ENCODE results near the gene GATAD2A. TPM values are rescaled to one million over a fixed set of nuclear protein-coding genes. Genes with fewer than 3 reads are reported as not detected.

Gene GATAD2A
- total and polyA plus RNA-seq, 2 of the 13 experiments (the other 11 are each of a cell fraction or from before 2014, with no cell fraction given) = 16.8 to 28.6 TPM

DNA sequence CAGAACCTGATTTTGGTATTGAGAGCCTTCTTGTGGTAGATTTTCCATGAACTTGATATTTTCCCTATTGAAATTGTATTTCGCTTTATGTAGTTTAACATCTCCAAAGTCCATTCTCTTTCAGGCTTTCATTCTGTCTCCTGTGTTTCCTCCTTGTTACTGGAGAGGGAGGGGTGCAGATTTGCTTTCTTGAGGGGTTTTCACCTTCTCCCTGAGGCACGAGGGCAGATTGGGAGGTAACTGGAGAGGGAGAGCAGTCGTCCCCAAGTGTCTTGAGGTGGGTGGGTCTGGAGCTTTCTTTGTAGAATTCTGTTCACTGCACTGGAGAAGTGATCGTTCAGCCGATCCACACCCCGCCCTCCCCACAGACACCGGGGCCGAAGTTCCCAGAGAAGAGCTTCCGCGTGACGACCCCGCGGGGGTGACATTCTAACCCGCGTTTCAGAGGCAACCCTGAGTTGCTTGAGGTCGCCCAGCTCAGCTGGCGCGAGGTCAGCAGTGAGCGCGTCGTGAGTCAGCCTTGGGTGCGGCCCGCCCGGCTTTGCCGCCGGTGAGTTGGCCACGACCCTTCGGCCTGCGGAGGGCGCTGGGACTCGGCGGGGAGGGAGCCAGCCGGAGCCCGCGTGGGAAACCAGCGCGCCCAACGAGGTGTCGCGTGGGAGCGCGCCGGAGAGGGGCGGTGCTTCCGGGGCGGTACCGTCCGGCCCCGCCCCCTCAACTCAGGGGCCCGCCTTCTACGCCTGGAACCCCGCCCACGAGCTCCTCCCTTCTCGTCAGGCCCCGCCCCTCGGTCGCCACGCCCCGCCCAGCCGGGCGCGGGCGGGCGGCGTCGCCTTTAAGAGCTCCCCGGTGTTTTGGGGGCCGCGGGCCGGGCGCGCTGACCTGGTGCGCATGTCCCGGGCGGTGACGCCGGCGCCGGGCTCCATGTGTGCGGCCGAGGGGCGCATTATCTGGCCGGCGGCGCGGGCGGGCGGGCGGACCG lies at the start of gene GATAD2A (continued):
- TF ChIP-seq, protein P1, sequence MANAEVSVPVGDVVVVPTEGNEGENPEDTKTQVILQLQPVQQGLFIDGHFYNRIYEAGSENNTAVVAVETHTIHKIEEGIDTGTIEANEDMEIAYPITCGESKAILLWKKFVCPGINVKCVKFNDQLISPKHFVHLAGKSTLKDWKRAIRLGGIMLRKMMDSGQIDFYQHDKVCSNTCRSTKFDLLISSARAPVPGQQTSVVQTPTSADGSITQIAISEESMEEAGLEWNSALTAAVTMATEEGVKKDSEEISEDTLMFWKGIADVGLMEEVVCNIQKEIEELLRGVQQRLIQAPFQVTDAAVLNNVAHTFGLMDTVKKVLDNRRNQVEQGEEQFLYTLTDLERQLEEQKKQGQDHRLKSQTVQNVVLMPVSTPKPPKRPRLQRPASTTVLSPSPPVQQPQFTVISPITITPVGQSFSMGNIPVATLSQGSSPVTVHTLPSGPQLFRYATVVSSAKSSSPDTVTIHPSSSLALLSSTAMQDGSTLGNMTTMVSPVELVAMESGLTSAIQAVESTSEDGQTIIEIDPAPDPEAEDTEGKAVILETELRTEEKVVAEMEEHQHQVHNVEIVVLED (CRISPR knock-in tag; IDR thresholded peaks at IDR 0.05; ENCODE audit: borderline replicate concordance) = peak; percentile 71; the same call in 1 of the 2 replicates
- TF ChIP-seq, protein P2, sequence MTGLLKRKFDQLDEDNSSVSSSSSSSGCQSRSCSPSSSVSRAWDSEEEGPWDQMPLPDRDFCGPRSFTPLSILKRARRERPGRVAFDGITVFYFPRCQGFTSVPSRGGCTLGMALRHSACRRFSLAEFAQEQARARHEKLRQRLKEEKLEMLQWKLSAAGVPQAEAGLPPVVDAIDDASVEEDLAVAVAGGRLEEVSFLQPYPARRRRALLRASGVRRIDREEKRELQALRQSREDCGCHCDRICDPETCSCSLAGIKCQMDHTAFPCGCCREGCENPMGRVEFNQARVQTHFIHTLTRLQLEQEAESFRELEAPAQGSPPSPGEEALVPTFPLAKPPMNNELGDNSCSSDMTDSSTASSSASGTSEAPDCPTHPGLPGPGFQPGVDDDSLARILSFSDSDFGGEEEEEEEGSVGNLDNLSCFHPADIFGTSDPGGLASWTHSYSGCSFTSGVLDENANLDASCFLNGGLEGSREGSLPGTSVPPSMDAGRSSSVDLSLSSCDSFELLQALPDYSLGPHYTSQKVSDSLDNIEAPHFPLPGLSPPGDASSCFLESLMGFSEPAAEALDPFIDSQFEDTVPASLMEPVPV (CRISPR knock-in tag; IDR thresholded peaks at IDR 0.05) = peak; percentile 96
- TF ChIP-seq, protein P3, sequence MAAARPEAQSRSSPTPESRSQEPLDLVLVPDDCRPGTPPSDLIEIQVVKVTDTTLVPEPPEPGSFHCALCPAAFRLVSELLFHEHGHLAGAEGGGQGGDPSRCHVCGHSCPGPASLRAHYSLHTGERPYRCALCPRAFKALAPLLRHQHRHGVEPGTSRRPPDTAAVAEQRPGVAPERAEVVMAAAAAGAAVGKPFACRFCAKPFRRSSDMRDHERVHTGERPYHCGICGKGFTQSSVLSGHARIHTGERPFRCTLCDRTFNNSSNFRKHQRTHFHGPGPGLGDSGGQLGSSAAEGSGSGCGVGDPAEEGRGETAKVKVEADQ (CRISPR knock-in tag; IDR thresholded peaks at IDR 0.05; ENCODE audit: borderline replicate concordance) = peak; percentile 89
- TF ChIP-seq NPAS2 (CRISPR knock-in tag; IDR thresholded peaks at IDR 0.05; ENCODE audit: borderline replicate concordance) (no peak), EEA1 (CRISPR knock-in tag; IDR thresholded peaks at IDR 0.05; ENCODE audit: borderline replicate concordance) (peak; percentile 71; the same call in 1 of the 2 replicates), JUND (CRISPR knock-in tag; IDR thresholded peaks at IDR 0.05) (no peak), PPARG (CRISPR knock-in tag; conservative IDR thresholded peaks at IDR 0.05) (0 out of 2 replicates have a peak, but pooled peaks have one; percentile 14), ZNF33A (CRISPR knock-in tag; IDR thresholded peaks at IDR 0.05; ENCODE audit: borderline replicate concordance) (no peak), LCORL (IDR thresholded peaks at IDR 0.05) (no peak), LCORL (CRISPR knock-in tag; IDR thresholded peaks at IDR 0.05) (peak; percentile 40; the same call in 1 of the 2 replicates), CREM (IDR thresholded peaks at IDR 0.05) (no peak), CREM (CRISPR knock-in tag; IDR thresholded peaks at IDR 0.05) (no peak)
- TF ChIP-seq, protein P4, sequence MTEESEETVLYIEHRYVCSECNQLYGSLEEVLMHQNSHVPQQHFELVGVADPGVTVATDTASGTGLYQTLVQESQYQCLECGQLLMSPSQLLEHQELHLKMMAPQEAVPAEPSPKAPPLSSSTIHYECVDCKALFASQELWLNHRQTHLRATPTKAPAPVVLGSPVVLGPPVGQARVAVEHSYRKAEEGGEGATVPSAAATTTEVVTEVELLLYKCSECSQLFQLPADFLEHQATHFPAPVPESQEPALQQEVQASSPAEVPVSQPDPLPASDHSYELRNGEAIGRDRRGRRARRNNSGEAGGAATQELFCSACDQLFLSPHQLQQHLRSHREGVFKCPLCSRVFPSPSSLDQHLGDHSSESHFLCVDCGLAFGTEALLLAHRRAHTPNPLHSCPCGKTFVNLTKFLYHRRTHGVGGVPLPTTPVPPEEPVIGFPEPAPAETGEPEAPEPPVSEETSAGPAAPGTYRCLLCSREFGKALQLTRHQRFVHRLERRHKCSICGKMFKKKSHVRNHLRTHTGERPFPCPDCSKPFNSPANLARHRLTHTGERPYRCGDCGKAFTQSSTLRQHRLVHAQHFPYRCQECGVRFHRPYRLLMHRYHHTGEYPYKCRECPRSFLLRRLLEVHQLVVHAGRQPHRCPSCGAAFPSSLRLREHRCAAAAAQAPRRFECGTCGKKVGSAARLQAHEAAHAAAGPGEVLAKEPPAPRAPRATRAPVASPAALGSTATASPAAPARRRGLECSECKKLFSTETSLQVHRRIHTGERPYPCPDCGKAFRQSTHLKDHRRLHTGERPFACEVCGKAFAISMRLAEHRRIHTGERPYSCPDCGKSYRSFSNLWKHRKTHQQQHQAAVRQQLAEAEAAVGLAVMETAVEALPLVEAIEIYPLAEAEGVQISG (CRISPR knock-in tag; IDR thresholded peaks at IDR 0.05) = peak; percentile 86
- TF ChIP-seq, protein P5, sequence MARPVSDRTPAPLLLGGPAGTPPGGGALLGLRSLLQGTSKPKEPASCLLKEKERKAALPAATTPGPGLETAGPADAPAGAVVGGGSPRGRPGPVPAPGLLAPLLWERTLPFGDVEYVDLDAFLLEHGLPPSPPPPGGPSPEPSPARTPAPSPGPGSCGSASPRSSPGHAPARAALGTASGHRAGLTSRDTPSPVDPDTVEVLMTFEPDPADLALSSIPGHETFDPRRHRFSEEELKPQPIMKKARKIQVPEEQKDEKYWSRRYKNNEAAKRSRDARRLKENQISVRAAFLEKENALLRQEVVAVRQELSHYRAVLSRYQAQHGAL (CRISPR knock-in tag; IDR thresholded peaks at IDR 0.05; ENCODE audit: not compliant biosample characterization) = peak; percentile 80
- TF ChIP-seq, protein P6, sequence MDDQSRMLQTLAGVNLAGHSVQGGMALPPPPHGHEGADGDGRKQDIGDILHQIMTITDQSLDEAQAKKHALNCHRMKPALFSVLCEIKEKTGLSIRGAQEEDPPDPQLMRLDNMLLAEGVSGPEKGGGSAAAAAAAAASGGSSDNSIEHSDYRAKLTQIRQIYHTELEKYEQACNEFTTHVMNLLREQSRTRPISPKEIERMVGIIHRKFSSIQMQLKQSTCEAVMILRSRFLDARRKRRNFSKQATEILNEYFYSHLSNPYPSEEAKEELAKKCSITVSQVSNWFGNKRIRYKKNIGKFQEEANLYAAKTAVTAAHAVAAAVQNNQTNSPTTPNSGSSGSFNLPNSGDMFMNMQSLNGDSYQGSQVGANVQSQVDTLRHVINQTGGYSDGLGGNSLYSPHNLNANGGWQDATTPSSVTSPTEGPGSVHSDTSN (CRISPR knock-in tag; IDR thresholded peaks at IDR 0.05; ENCODE audit: borderline replicate concordance) = 0 out of 2 replicates have a peak, but pooled peaks have one; percentile 49
- TF ChIP-seq, protein P7, sequence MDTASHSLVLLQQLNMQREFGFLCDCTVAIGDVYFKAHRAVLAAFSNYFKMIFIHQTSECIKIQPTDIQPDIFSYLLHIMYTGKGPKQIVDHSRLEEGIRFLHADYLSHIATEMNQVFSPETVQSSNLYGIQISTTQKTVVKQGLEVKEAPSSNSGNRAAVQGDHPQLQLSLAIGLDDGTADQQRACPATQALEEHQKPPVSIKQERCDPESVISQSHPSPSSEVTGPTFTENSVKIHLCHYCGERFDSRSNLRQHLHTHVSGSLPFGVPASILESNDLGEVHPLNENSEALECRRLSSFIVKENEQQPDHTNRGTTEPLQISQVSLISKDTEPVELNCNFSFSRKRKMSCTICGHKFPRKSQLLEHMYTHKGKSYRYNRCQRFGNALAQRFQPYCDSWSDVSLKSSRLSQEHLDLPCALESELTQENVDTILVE (CRISPR knock-in tag; IDR thresholded peaks at IDR 0.05) = peak; percentile 82
